Ectodermal cell (in vitro differentiated cells): ENCODE results near the gene SLIT3.

Experiments
- H3K27ac ChIP-seq: 2 replicates; pipeline ENCODE4 v1.7.0; 2013; ENCODE audit warnings: mild to moderate bottlenecking, low read depth, low read length; ENCODE audit not compliant: insufficient read depth, poor library complexity, severe bottlenecking
- H3K27me3 ChIP-seq: 2 replicates; pipeline ENCODE4 v1.7.0; 2013; ENCODE audit warnings: mild to moderate bottlenecking, low read length; ENCODE audit not compliant: insufficient read depth, control insufficient read depth, poor library complexity, severe bottlenecking
- H3K36me3 ChIP-seq: one replicate; pipeline ENCODE4 v1.7.0; 2013; ENCODE audit warnings: low read length; ENCODE audit not compliant: control insufficient read depth, insufficient read depth
- H3K4me1 ChIP-seq: one replicate; pipeline ENCODE4 v1.7.0; 2013; ENCODE audit warnings: low read length; ENCODE audit not compliant: control insufficient read depth, insufficient read depth
- H3K4me3 ChIP-seq: 2 replicates; pipeline ENCODE4 v1.7.0; 2013; ENCODE audit warnings: low read depth, low read length, control low read depth; ENCODE audit not compliant: insufficient read depth
- H3K9me3 ChIP-seq: 2 replicates; pipeline ENCODE4 v1.7.0; 2013; ENCODE audit warnings: mild to moderate bottlenecking, low read length, moderate library complexity; ENCODE audit not compliant: control insufficient read depth
- WGBS, 2 experiments: methylation state at CpG; one replicate each; pipeline ENCODE4 v1.1.7; 2013; ENCODE audit warnings: missing lambda C conversion rate in 2 of 2; 5-methylcytosine and 5-hydroxymethylcytosine counted together

Gene SLIT3

GRCh38 chr5:169095410-169095960 is 205.5 kb downstream of the SLIT3 start:
- 91 to 93% methylated on average over 4 of the region's 4 CpGs for WGBS, 2 experiments
- H3K4me3 ChIP-seq, result no peak overlapping the region
- H3K36me3 ChIP-seq, result no peaks in the 10 kb centered on the region
- H3K4me1 ChIP-seq, result no peaks in the 10 kb centered on the region
- H3K27me3 ChIP-seq, result no peaks in the 10 kb centered on the region
- H3K9me3 ChIP-seq, result no peaks in the 10 kb centered on the region
- no peak overlapping the region for H3K27ac ChIP-seq

DNA sequence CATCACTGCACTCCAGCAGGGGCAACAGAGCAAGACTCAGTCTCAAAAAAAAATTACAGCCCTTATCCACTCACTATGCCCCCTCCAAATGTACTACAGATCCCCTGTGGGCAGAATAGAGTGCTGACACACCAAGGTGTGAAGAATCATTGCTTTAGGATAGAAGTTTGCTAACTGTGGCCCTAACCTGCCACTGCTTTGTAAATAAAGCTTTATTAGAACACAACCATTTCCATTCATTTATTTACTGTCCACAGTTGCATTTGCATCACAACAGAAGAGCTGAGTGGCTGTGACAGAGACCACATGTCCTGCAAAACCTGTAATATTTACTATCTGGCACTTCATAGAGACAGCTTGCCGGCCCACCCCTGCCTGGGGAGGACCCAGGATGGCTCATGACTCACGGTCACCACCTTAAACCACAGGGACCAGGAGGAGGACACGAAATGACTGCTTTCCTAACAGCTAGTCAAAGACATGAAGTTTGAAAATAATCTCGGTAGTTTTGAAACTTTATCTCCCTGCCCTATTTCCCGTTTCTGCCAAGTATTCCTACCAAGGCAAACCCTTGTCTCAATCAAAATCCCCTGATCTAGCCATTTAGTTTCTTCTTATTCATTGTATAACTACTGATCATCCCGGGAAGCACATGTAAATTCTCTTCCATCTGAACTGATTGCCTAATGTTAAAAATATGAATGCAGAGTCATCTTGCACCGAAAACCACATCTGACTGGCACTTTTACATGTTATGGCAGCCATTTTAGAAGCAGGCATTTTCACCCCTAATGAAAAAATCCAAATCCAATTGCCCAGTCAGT is 206.1 kb downstream of the SLIT3 start:
- no peaks in the 10 kb centered on the region for H3K27me3 ChIP-seq
- H3K9me3 ChIP-seq, result no peaks in the 10 kb centered on the region

DNA sequence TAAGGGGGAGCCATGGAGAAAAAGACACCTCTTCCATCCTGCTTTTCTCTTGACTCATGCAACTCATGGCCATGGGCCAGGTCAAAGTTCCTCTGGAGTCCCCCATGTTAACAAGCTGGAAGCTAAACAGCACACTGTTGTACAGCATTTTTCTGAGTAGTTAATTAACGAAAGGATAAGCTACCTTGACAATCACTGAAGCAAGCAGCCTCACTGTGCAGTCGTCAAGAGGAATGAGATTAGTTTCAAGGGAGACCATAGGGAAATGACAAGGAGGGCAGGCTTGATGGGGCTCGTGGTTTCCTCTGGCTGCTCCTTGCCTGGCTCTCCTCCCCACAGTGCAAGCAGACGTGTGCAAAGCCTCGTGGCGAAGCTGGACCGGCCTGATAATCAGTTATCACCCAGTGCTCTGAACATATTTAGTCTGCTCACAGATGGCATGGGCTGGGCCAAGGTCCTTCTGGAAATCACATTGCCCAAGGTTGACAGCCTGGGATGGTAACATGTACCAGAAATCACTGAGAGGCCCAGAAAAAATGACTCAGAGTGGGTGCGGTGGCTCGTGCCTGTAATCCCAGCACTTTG is 209.5 kb downstream of the SLIT3 start:
- no peaks in the 10 kb centered on the region for H3K27me3 ChIP-seq
- H3K4me1 ChIP-seq, result peaks cover 17% of the 10 kb centered on the region
- no peak overlapping the region for H3K27ac ChIP-seq
- H3K36me3 ChIP-seq, result no peaks in the 10 kb centered on the region
- 92 to 93% methylated on average over 9 of the region's 9 CpGs for WGBS, 2 experiments
- no peaks in the 10 kb centered on the region for H3K9me3 ChIP-seq
- H3K4me3 ChIP-seq, result no peak overlapping the region

More for the DNA sequence above, 206.1 kb downstream of the SLIT3 start:
- Histone ChIP-seq H3K27ac (no peak overlapping the region), H3K36me3 (no peaks in the 10 kb centered on the region), H3K4me1 (no peaks in the 10 kb centered on the region), H3K4me3 (no peak overlapping the region)
- 85 to 89% methylated on average over 7 of the region's 7 CpGs for whole genome bisulfite sequencing, 2 experiments

- no peak overlapping the region for H3K4me3 ChIP-seq
- no peak overlapping the region for H3K27ac ChIP-seq
- no peaks in the 10 kb centered on the region for H3K36me3 ChIP-seq
- peaks cover 28% of the 10 kb centered on the region for H3K4me1 ChIP-seq
- H3K27me3 ChIP-seq, result no peaks in the 10 kb centered on the region
- no peaks in the 10 kb centered on the region for H3K9me3 ChIP-seq
- WGBS, 2 experiments, result 89 to 93% methylated on average over 3 of the region's 3 CpGs
Observed at GRCh38 chr5:169089343-169089742, 211.6 kb downstream of the SLIT3 start.

- Histone ChIP-seq H3K36me3 (no peaks in the 10 kb centered on the region), H3K4me3 (no peak overlapping the region), H3K4me1 (peaks cover 33% of the 10 kb centered on the region), H3K27me3 (no peaks in the 10 kb centered on the region), H3K27ac (peak overlapping the region; percentile 9), H3K9me3 (no peaks in the 10 kb centered on the region)
- 44 to 48% methylated on average over 11 of the region's 11 CpGs for WGBS, 2 experiments
Observed at GRCh38 chr5:169088028-169088725, 212.8 kb downstream of the SLIT3 start.

- Histone ChIP-seq H3K9me3 (no peaks in the 10 kb centered on the region), H3K4me3 (no peak overlapping the region), H3K27me3 (no peaks in the 10 kb centered on the region), H3K36me3 (no peaks in the 10 kb centered on the region), H3K4me1 (peaks cover 40% of the 10 kb centered on the region), H3K27ac (no peak overlapping the region)
- 92 to 94% methylated on average over 8 of the region's 8 CpGs for WGBS, 2 experiments
Observed at GRCh38 chr5:169085636-169086035, 215.3 kb downstream of the SLIT3 start.

- peaks cover 40% of the 10 kb centered on the region for H3K4me1 ChIP-seq
- no peaks in the 10 kb centered on the region for H3K9me3 ChIP-seq
- H3K4me3 ChIP-seq, result no peak overlapping the region
- no peaks in the 10 kb centered on the region for H3K27me3 ChIP-seq
- H3K27ac ChIP-seq, result no peak overlapping the region
- 77 to 82% methylated on average over 4 of the region's 4 CpGs for WGBS, 2 experiments
- no peaks in the 10 kb centered on the region for H3K36me3 ChIP-seq
Observed at GRCh38 chr5:169085212-169085611, 215.7 kb downstream of the SLIT3 start.

- Histone ChIP-seq H3K27ac (no peak overlapping the region), H3K9me3 (no peaks in the 10 kb centered on the region), H3K4me1 (peaks cover 40% of the 10 kb centered on the region), H3K36me3 (no peaks in the 10 kb centered on the region), H3K4me3 (no peak overlapping the region), H3K27me3 (no peaks in the 10 kb centered on the region)
- 40 to 45% methylated on average over 4 of the region's 4 CpGs for WGBS, 2 experiments
Observed at GRCh38 chr5:169084775-169085174, 216.2 kb downstream of the SLIT3 start.

- Histone ChIP-seq H3K4me1 (peaks cover 40% of the 10 kb centered on the region), H3K36me3 (no peaks in the 10 kb centered on the region), H3K9me3 (no peaks in the 10 kb centered on the region), H3K4me3 (no peak overlapping the region), H3K27me3 (no peaks in the 10 kb centered on the region), H3K27ac (no peak overlapping the region)
- WGBS, 2 experiments, result 84% methylated on average over 8 of the region's 8 CpGs
Observed at GRCh38 chr5:169083394-169084018, 217.4 kb downstream of the SLIT3 start.
